ENCODE data around the gene TEX13D.

Gene TEX13D

DNA sequence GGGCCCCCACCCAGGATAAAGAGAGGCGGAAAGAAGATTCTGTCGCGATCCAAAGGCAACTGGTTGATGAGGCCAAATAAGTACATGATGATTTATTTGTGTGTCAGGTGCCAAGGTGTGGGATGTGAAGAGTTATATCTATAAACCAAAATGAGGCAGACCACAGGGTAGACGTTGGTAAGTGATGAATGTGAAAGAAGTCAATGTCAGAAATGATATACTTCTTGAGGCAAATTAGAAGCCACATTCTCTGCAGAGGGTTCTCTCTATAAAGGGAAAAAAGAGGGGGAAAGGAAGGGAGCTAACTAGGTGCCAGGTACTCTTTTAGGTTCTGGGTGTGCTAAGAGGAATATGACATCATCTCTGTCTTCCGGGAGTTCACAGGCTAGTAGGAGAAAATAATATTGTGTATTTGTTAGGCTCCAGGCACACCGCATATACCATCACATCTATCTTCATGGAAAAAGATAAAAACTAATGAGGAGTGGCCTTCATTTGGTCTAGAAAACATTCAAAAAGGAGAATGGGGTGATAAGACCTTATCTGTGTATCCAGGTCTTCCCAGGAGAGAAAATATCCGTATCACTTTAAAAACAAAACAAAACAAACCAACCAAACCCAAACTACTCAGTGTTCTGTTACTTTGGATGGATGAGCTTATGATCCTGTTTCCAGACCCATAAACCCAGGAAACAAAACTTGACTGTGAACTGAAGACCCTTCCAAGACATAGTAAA, 9.1 kb downstream of the TEX13D start:
- no peaks in the 10 kb centered on the region for H3K9me3 Mint-ChIP-seq
- H3K27ac Mint-ChIP-seq = no peak overlapping the region
- no peaks in the 10 kb centered on the region for H3K36me3 Mint-ChIP-seq
- no peaks in the 10 kb centered on the region for H3K4me1 Mint-ChIP-seq
- ATAC-seq (ENCODE audit: low read depth) (no peak), DNase-seq (ENCODE audit: low spot score in 2 of 2) (no peak)
- H3K27me3 Mint-ChIP-seq = peaks cover 2% of the 10 kb centered on the region
- no peak overlapping the region for H3K4me3 Mint-ChIP-seq

DNA sequence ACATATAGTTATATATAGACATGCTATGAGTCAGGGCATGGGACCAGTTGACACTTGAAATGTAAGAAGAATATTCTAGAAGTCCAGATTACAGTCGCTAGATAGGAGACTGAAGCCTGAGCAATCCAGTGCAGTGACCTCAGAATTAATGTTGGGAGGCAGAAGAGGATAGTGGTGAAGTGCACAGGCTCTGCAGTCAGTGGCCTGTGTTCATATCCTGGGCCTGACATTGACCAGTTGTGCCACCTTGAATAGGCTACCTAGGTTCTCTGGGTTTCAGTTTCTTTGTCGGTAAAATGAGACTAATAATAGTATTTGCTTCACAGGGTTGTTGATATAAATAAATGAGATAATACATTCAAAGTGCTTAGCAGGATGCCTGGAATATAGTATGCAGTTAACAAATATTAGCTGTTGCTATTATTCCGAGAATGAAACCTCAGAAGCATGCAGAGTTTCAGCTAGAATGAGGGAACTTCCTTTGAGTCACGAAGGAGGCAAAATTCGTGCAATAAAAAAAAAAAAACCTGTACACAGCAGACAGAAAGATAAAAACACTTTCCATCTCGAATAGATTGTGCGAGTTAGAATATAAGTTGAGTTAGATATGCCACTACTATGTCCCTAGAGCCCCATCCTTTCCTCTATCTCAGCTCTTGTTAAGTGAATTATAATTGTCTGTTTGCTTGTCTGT, 9.9 kb downstream of the TEX13D start:
- DNase-seq (ENCODE audit: low spot score in 2 of 2) (no peak), ATAC-seq (ENCODE audit: low read depth) (no peak)
- Mint-ChIP-seq H3K27me3 (peaks cover 2% of the 10 kb centered on the region), H3K27ac (no peak overlapping the region), H3K9me3 (no peaks in the 10 kb centered on the region), H3K4me1 (no peaks in the 10 kb centered on the region), H3K36me3 (no peaks in the 10 kb centered on the region), H3K4me3 (no peak overlapping the region)

DNA sequence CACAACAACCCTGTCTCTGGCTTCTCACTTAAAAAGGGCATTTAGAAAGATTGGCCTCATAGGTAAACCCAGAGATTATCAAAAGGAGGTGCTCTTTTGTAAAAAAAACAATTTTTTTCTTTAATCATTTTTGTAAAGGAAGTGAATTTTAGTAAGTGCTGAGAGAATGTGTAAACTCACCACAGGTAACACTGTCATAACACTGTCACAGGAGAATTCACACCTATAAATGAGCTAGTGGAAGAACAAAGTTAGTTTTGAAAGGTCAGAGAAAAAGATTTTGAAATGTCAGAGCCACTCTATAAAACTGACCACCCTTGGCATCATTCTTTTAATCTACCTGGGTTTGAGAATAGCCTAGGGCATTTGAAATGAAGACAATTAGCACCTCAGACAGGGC, 10.6 kb downstream of the TEX13D start:
- DNase-seq (ENCODE audit: low spot score in 2 of 2) (no peak), ATAC-seq (ENCODE audit: low read depth) (no peak)
- H3K9me3 Mint-ChIP-seq = no peaks in the 10 kb centered on the region
- H3K4me1 Mint-ChIP-seq = no peaks in the 10 kb centered on the region
- H3K4me3 Mint-ChIP-seq = no peak overlapping the region
- no peak overlapping the region for H3K27ac Mint-ChIP-seq
- H3K27me3 Mint-ChIP-seq = peaks cover 2% of the 10 kb centered on the region
- no peaks in the 10 kb centered on the region for H3K36me3 Mint-ChIP-seq

DNA sequence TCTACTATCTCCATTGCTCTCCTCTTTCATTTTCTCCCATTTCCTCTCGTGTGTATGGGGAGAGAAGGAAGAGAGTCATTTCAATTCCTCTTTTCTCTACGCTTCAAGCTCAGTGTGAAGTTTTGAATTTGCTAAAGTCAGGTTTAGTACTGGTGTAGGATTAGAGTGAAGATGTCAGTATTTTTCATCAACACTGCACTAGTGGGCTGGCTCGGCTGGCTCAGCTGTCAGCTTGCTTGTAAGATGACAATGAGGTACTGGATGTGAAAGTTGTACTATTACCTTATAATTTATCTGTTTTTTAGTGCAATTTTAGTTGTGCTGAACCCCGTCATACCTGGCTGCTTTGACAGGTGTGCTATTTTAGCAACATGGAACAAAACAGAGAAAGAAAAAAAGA, 11.8 kb downstream of the TEX13D start:
- DNase-seq (ENCODE audit: low spot score in 2 of 2) (no peak), ATAC-seq (ENCODE audit: low read depth) (no peak)
- Mint-ChIP-seq H3K36me3 (no peaks in the 10 kb centered on the region), H3K27ac (no peak overlapping the region), H3K4me3 (no peak overlapping the region), H3K27me3 (peaks cover 2% of the 10 kb centered on the region), H3K4me1 (no peaks in the 10 kb centered on the region), H3K9me3 (no peaks in the 10 kb centered on the region)

DNA sequence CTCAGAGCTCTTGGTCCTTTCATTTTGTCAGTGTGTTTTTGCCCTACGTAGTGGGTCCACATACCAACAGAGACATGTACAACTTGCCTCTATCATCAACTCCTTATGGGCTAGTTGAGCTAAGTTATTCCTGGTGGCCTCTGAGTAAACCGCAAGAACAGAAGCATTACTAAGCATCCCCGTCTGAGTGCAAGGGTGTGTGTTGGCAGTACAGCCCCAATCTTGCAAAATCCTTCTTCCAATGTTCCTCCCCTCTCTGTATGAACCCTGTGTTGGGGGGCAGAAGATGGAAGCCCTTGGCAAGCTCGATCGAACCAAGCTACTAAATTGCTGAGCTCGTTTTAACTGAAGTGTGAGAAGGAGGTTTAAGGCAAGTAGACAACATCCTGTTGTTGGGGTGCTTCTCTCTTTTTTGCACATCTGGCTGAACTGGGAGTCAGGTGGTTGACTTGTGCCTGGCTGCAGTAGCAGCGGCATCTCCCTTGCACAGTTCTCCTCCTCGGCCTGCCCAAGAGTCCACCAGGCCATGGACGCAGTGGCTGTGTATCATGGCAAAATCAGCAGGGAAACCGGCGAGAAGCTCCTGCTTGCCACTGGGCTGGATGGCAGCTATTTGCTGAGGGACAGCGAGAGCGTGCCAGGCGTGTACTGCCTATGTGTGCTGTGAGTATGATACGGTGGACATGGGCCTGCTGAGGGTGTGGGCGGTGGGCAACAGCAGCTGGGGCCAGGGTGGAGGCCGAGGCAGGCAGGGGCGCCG, 13.8 kb downstream of the TEX13D start, which contains the start of gene SH2D1A:
Gene SH2D1A (plus strand): TSS at position 447 of the 760 bp plus-strand sequence. CDS start 80 bp downstream, at position 527.
- no peaks in the 10 kb centered on the region for H3K4me1 Mint-ChIP-seq
- H3K4me3 Mint-ChIP-seq = no peak within 1 kb of the TSS
- no peaks in the 10 kb centered on the region for H3K36me3 Mint-ChIP-seq
- peaks cover 1% of the 10 kb centered on the region for H3K27me3 Mint-ChIP-seq
- H3K27ac Mint-ChIP-seq = no peak within 1 kb of the TSS
- ATAC-seq (ENCODE audit: low read depth) = no peak
- H3K9me3 Mint-ChIP-seq = no peaks in the 10 kb centered on the region
- DNase-seq (ENCODE audit: low spot score in 2 of 2) = no peak

DNA sequence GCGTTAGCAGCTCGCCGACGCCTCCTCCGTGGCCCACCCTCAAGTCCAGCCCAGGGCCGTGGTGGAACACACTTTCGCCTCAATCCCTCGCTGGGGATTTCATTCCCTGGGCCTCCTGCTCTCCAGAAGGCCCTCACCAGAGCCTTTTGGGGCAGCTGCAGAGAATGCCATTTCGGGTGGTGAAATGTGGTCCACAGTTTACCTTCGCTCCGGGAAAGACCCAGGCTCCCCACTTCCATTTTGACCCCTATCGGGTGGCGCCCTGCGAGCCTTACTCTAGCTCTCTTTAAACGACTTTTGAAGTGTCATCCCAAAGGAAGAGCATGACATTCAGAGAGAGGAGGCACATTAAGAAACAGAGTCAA, 14.4 kb downstream of the TEX13D start:
- Mint-ChIP-seq H3K4me1 (no peaks in the 10 kb centered on the region), H3K4me3 (no peak overlapping the region)
- ATAC-seq (ENCODE audit: low read depth) = no peak

DNA sequence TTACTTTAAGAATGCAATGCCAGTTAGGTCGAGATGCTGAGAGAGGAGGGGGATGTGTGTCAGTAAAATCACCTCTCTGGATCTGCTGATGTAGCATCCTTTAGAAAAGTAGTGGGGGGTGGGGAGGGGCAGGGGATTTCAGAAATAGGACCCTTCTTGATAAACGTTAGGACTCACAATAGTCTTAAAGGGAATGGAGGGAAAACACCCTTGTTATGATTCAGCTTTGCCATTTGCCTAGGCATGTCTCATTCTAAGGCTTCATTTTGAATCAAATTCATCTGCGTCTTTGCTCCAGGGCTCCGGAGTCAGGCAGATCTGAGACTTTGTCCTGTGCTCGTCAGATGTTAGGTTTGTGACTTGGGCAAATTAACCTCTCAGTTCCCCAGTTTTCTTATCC, 14.8 kb downstream of the TEX13D start:
- ATAC-seq (ENCODE audit: low read depth) = no peak

More for the DNA sequence above, 14.4 kb downstream of the TEX13D start:
- Mint-ChIP-seq H3K36me3 (no peaks in the 10 kb centered on the region), H3K27me3 (no peaks in the 10 kb centered on the region), H3K27ac (no peak overlapping the region), H3K9me3 (no peaks in the 10 kb centered on the region)
- no peak for DNase-seq (ENCODE audit: low spot score in 2 of 2)

DNA sequence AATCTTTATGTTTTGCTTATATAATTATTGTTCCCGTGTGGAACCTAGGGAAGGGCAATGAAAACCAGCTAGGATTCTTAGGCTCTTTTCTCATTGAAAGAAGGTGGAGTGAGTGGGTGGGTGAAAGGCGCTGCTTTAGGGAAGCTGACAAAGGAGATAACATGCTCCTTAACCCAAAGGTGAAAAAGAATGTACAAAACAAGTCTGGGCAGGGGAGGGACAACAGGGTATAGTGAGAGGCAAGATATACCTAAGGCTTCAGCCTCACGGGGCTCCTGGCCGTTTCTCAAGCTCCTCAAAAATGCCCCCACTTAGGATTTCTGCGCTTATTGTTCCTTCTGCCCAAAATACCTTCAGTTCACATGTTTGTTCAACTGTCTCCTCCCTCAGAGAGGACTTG, 15.7 kb downstream of the TEX13D start:
- ATAC-seq (ENCODE audit: low read depth) (no peak), DNase-seq (ENCODE audit: low spot score in 2 of 2) (no peak)
- Mint-ChIP-seq H3K9me3 (no peaks in the 10 kb centered on the region), H3K27me3 (no peaks in the 10 kb centered on the region), H3K27ac (no peak overlapping the region), H3K4me3 (no peak overlapping the region), H3K4me1 (no peaks in the 10 kb centered on the region), H3K36me3 (no peaks in the 10 kb centered on the region)

More for the DNA sequence above, 14.8 kb downstream of the TEX13D start:
- no peaks in the 10 kb centered on the region for H3K27me3 Mint-ChIP-seq
- no peaks in the 10 kb centered on the region for H3K36me3 Mint-ChIP-seq
- no peak for DNase-seq (ENCODE audit: low spot score in 2 of 2)
- H3K4me3 Mint-ChIP-seq = no peak overlapping the region
- no peak overlapping the region for H3K27ac Mint-ChIP-seq
- H3K4me1 Mint-ChIP-seq = no peaks in the 10 kb centered on the region
- no peaks in the 10 kb centered on the region for H3K9me3 Mint-ChIP-seq

DNA sequence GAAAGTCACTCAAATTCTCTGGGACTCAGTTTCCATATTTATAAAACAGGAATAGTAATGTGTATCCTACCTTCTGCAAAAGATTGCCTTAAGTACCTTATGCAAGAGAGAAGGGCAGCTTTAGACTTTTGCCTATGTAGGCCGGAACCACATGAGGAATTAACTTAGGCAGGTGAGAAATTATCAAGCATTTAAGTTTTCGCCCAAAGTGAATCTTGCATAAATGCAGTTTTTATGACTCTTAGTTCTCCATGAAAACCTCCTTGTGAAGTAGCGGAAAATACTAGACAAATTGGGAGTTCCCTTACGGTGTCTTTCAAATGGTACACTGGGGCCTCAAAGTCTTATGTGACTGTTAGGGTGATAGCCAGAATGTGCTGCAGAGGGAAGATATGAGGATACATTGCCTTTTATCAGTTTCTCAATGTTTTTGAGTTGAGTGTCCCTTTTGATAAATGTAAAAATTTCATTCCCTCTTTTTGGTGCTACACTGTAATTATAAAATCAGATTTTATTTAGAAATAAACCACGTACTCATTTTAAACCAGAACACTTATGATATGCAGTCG, 16.5 kb downstream of the TEX13D start:
- no peak for ATAC-seq (ENCODE audit: low read depth)
- no peaks in the 10 kb centered on the region for H3K4me1 Mint-ChIP-seq
- H3K27ac Mint-ChIP-seq = no peak overlapping the region

DNA sequence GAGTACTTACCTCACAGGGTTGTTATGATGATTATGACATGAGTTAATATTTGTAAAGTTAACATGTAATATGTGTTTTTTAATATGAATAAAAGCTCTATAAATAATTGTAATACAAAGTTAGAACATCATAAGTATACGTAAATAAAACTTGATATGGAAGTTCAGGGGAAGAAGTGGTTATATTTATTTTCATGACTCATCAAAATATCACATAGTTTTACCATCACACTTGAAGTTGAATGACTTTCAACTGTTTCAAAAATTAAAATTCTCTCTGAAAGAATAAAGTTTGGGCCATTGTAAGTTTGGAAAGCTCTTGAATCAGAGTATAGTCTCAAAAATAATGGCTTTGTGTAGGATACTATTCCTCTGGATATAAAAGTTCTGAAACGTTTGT, 22.2 kb downstream of the TEX13D start:
- ATAC-seq (ENCODE audit: low read depth) (no peak), DNase-seq (ENCODE audit: low spot score in 2 of 2) (no peak)
- Mint-ChIP-seq H3K4me3 (no peak overlapping the region), H3K27ac (no peak overlapping the region), H3K27me3 (no peaks in the 10 kb centered on the region), H3K36me3 (no peaks in the 10 kb centered on the region), H3K4me1 (no peaks in the 10 kb centered on the region), H3K9me3 (no peaks in the 10 kb centered on the region)

More for the DNA sequence above, 16.5 kb downstream of the TEX13D start:
- Mint-ChIP-seq H3K9me3 (no peaks in the 10 kb centered on the region), H3K27me3 (no peaks in the 10 kb centered on the region), H3K4me3 (no peak overlapping the region), H3K36me3 (no peaks in the 10 kb centered on the region)
- no peak for DNase-seq (ENCODE audit: low spot score in 2 of 2)

DNA sequence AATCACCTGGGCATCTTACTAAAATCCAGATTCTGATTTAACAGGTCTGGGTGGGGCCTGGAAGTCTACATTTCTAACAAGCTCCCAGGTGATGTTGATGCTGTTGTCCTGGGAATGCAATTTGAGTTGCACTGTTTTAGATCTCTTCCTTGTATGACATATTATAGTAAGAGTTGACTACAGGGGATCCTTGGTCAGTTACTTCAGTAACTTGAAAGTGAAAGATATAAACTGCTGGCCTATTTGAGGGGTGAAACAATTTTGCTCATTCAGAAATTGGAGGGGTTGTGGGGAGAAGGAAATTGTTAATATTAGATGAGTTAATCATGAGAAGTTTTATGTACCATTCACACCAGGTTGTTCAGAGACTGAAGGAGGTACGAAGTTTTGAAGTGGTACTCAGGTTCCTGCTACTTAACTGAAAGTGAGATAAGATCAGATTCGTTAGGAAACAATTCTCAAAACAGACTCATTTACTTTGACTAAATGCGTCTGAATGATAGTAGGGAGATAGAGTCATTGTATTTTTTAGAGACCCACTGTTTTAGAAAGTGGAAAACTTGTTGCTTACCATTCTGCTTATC, 26.4 kb downstream of the TEX13D start:
- Mint-ChIP-seq H3K4me3 (no peak overlapping the region), H3K27me3 (peaks cover 1% of the 10 kb centered on the region), H3K4me1 (no peaks in the 10 kb centered on the region), H3K27ac (no peak overlapping the region), H3K9me3 (no peaks in the 10 kb centered on the region), H3K36me3 (no peaks in the 10 kb centered on the region)
- no peak for DNase-seq (ENCODE audit: low spot score in 2 of 2)
- no peak for ATAC-seq (ENCODE audit: low read depth)

DNA sequence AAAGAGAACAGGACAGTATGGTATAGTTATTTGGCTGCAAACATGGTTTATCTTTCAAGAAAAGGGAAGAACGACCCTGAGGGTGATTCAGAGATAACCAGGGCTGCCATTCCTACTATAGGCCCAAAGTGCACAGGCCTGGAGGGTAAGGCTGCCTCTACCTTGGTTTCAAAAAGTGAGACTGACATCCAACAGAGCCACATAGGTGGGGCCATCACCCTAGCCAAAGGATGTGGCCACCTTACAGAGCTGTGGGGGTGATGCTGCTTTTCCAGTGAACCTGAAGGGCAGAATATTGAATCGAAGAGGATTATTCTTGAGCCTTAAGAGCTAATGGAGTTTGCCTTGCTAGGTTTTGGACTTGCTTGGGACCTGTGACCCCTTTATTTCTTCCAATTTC, 29.6 kb downstream of the TEX13D start:
- H3K36me3 Mint-ChIP-seq = no peaks in the 10 kb centered on the region
- peaks cover 1% of the 10 kb centered on the region for H3K27me3 Mint-ChIP-seq
- ATAC-seq (ENCODE audit: low read depth) = no peak
- DNase-seq (ENCODE audit: low spot score in 2 of 2) = no peak
- H3K4me3 Mint-ChIP-seq = no peak overlapping the region
- H3K27ac Mint-ChIP-seq = no peak overlapping the region
- H3K4me1 Mint-ChIP-seq = no peaks in the 10 kb centered on the region
- H3K9me3 Mint-ChIP-seq = no peaks in the 10 kb centered on the region

DNA sequence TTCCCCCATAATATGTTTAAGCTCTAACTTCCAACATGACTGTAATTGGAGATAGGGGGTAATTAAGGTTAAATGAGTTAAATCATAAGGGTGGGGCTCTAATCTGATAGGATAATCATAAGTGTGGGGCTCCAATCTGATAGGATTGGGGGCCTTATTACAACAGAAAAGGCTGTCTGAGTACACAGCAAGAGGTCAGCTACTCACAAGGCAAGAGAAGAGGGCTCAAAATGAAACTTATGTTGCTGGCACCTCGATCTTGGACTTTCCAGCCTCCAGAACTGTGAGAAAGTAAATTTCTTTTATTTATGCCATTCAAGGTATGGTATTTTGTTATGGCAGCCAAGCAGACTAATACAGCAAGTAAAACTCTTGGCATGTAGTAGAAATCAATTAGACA, 30.3 kb downstream of the TEX13D start:
- no peak for ATAC-seq (ENCODE audit: low read depth)
- no peaks in the 10 kb centered on the region for H3K4me1 Mint-ChIP-seq

DNA sequence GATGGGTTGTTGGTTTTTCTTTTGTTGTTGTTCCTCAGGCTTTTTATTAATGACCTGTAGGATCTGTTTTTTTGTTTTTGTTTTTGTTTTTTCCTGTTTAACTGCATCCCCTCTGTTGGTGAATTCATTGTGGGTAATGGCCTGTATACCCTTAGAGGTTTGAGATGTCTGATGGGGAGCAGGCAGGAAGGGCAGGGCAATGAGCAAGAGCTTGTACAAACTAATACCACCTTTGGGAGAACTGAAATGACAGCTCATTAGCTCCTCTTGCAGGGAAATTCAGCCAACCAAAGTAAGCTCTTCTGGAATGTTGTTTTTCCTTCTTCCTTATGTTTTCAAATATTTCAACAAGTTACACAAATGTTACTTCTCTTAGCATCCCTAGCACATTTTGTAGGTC, 37.3 kb downstream of the TEX13D start:
- Mint-ChIP-seq H3K36me3 (no peaks in the 10 kb centered on the region), H3K9me3 (no peaks in the 10 kb centered on the region), H3K27me3 (no peaks in the 10 kb centered on the region), H3K4me1 (no peaks in the 10 kb centered on the region), H3K27ac (no peak overlapping the region), H3K4me3 (no peak overlapping the region)
- ATAC-seq (ENCODE audit: low read depth) (no peak), DNase-seq (ENCODE audit: low spot score in 2 of 2) (no peak)

More for the DNA sequence above, 30.3 kb downstream of the TEX13D start:
- H3K36me3 Mint-ChIP-seq = no peaks in the 10 kb centered on the region
- DNase-seq (ENCODE audit: low spot score in 2 of 2) = no peak
- H3K4me3 Mint-ChIP-seq = no peak overlapping the region
- H3K27ac Mint-ChIP-seq = no peak overlapping the region
- H3K27me3 Mint-ChIP-seq = peaks cover 1% of the 10 kb centered on the region
- no peaks in the 10 kb centered on the region for H3K9me3 Mint-ChIP-seq
